ENCODE results near the gene PDE11A. TPM values are rescaled to one million over a fixed set of nuclear protein-coding genes. Genes with fewer than 3 reads are reported as not detected.

PDE11A gene
- total RNA-seq, 2 experiments from 2014 or later: not detected

GRCh38 chr2:177692042-177692782, 380.4 kb downstream of the PDE11A start:
- DNase-seq: no peak
- ChIA-PET POLR2A (no interaction called here), CTCF (no interaction called here)

GRCh38 chr2:177691177-177691576, 381.4 kb downstream of the PDE11A start:
- no peaks in the 10 kb centered on the region for H3K9me3 Mint-ChIP-seq
- peaks cover 2% of the 10 kb centered on the region for H3K4me1 Mint-ChIP-seq (ENCODE audit: low read depth)
- POLR2A ChIA-PET: no interaction called here
- no peak for DNase-seq
- no peak overlapping the region for H3K4me3 Mint-ChIP-seq
- peaks cover 3% of the 10 kb centered on the region for H3K27me3 Mint-ChIP-seq
- no peaks in the 10 kb centered on the region for H3K36me3 Mint-ChIP-seq (ENCODE audit: low read depth)
- no peak for ATAC-seq
- CTCF ChIA-PET: no interaction called here
- no peak for TF ChIP-seq CTCF (IDR thresholded peaks at IDR 0.05)
- intact Hi-C loops (cut with micrococcal nuclease): no loop called here
- H3K27ac Mint-ChIP-seq: no peak overlapping the region

More at GRCh38 chr2:177692042-177692782, 380.4 kb downstream of the PDE11A start:
- Mint-ChIP-seq H3K4me1 (ENCODE audit: low read depth) (peaks cover 2% of the 10 kb centered on the region), H3K9me3 (no peaks in the 10 kb centered on the region), H3K27ac (no peak overlapping the region), H3K36me3 (ENCODE audit: low read depth) (no peaks in the 10 kb centered on the region), H3K27me3 (peaks cover 3% of the 10 kb centered on the region), H3K4me3 (no peak overlapping the region)
- intact Hi-C loops (cut with micrococcal nuclease): no loop called here
- TF ChIP-seq CTCF (IDR thresholded peaks at IDR 0.05): no peak
- no peak for ATAC-seq

GRCh38 chr2:177689623-177690022, 383.0 kb downstream of the PDE11A start:
- DNase-seq (no peak), ATAC-seq (no peak)
- ChIA-PET CTCF (no interaction called here), POLR2A (no interaction called here)
- H3K9me3 Mint-ChIP-seq: no peaks in the 10 kb centered on the region
- H3K4me1 Mint-ChIP-seq (ENCODE audit: low read depth): peaks cover 2% of the 10 kb centered on the region
- H3K4me3 Mint-ChIP-seq: no peak overlapping the region
- intact Hi-C loops (cut with micrococcal nuclease): no loop called here
- no peaks in the 10 kb centered on the region for H3K36me3 Mint-ChIP-seq (ENCODE audit: low read depth)
- H3K27ac Mint-ChIP-seq: no peak overlapping the region
- peaks cover under 1% of the 10 kb centered on the region for H3K27me3 Mint-ChIP-seq
- no peak for TF ChIP-seq CTCF (IDR thresholded peaks at IDR 0.05)

GRCh38 chr2:177688844-177689243, 383.7 kb downstream of the PDE11A start:
- Mint-ChIP-seq H3K9me3 (no peaks in the 10 kb centered on the region), H3K27me3 (no peaks in the 10 kb centered on the region), H3K4me1 (ENCODE audit: low read depth) (peaks cover 2% of the 10 kb centered on the region), H3K27ac (no peak overlapping the region), H3K4me3 (no peak overlapping the region), H3K36me3 (ENCODE audit: low read depth) (no peaks in the 10 kb centered on the region)
- no peak for TF ChIP-seq CTCF (IDR thresholded peaks at IDR 0.05)
- ChIA-PET CTCF (no interaction called here), POLR2A (no interaction called here)
- DNase-seq (no peak), ATAC-seq (no peak)
- intact Hi-C loops (cut with micrococcal nuclease): no loop called here

GRCh38 chr2:177683661-177684069, 388.9 kb downstream of the PDE11A start:
- intact Hi-C loops (cut with micrococcal nuclease): no loop called here
- no peak for ATAC-seq
- H3K27ac Mint-ChIP-seq: no peak overlapping the region
- ChIA-PET CTCF (no interaction called here), POLR2A (no interaction called here)
- H3K9me3 Mint-ChIP-seq: no peaks in the 10 kb centered on the region
- no peak for DNase-seq
- no peaks in the 10 kb centered on the region for H3K27me3 Mint-ChIP-seq
- no peaks in the 10 kb centered on the region for H3K4me1 Mint-ChIP-seq (ENCODE audit: low read depth)
- TF ChIP-seq CTCF (IDR thresholded peaks at IDR 0.05): no peak
- no peak overlapping the region for H3K4me3 Mint-ChIP-seq
- no peaks in the 10 kb centered on the region for H3K36me3 Mint-ChIP-seq (ENCODE audit: low read depth)
